G401 (cell line): Measurements from ENCODE around the gene MICOS13. TPM values are rescaled to one million over a fixed set of nuclear protein-coding genes. Genes with fewer than 3 reads are reported as not detected.

Experiments used
- DNase-seq: peaks from one replicate; pipeline ENCODE4 v3.0.0-alpha.2; 2015; ENCODE audit warnings: low spot score
- in situ Hi-C: cut with HindIII; loops from 2 replicates; pipeline ENCODE4 v1.10.0; 2016; ENCODE audit warnings: low sequenced_read_pairs, mixed read lengths
- total RNA-seq: library from RNA; depleted of rRNA; stranded (reverse); fragments of >200 nt; shearing (Covaris generic); gene quantifications from 2 replicates; pipeline ENCODE4 v1.2.3, GENCODE V29; 2014; rRNA removed

Gene MICOS13
- 36.5 and 74.5 TPM in 2 replicates for total RNA-seq

GRCh38 chr19:5680437-5681368 lies at the start of gene MICOS13, which contains the start of gene HSD11B1L:
TSS of gene MICOS13 (minus strand) at chr19:5680516. CDS start at chr19:5680486, 30 bp downstream.
TSS of gene HSD11B1L (plus strand) at chr19:5681027. CDS start at chr19:5684833, 3,806 bp downstream.
- in situ Hi-C loops = no loop called here
- DNase-seq = peak; percentile 99

GRCh38 chr19:5727453-5728050 lies 47.2 kb upstream of the MICOS13 start:
- in situ Hi-C loops = no loop called here
- DNase-seq = no peak

GRCh38 chr19:5719961-5720790 lies 39.9 kb upstream of the MICOS13 start, which contains the start of the genes CATSPERD and LONP1:
TSS of gene CATSPERD (plus strand) at chr19:5720637. CDS start at chr19:5720738, 101 bp downstream.
TSS of gene LONP1 (minus strand) at chr19:5720146. CDS start at chr19:5720132, 14 bp downstream.
- peak; percentile 99 for DNase-seq
- in situ Hi-C loops = no loop called here

GRCh38 chr19:5719274-5719960 lies 39.1 kb upstream of the MICOS13 start:
- DNase-seq = no peak
- in situ Hi-C loops = no loop called here

GRCh38 chr19:5718579-5719273 lies 38.4 kb upstream of the MICOS13 start:
- in situ Hi-C loops = no loop called here
- DNase-seq = no peak

- in situ Hi-C loops = no loop called here
- DNase-seq = no peak
Measured at GRCh38 chr19:5718037-5718578, 37.8 kb upstream of the MICOS13 start.

GRCh38 chr19:5717215-5717935 lies 37.1 kb upstream of the MICOS13 start:
- in situ Hi-C loops = no loop called here
- DNase-seq = no peak

GRCh38 chr19:5714816-5715215 lies 34.5 kb upstream of the MICOS13 start:
- in situ Hi-C loops = no loop called here
- no peak for DNase-seq

GRCh38 chr19:5713228-5713627 lies 32.9 kb upstream of the MICOS13 start:
- in situ Hi-C loops = no loop called here
- DNase-seq = no peak

- in situ Hi-C loops = no loop called here
- DNase-seq = no peak
Measured at GRCh38 chr19:5711713-5712161, 31.4 kb upstream of the MICOS13 start.

GRCh38 chr19:5711025-5711424 lies 30.7 kb upstream of the MICOS13 start:
- in situ Hi-C loops = no loop called here

GRCh38 chr19:5707576-5708575 lies 27.6 kb upstream of the MICOS13 start:
- in situ Hi-C loops = no loop called here
- no peak for DNase-seq

More at GRCh38 chr19:5711025-5711424, 30.7 kb upstream of the MICOS13 start:
- no peak for DNase-seq

- DNase-seq = no peak
- in situ Hi-C loops = no loop called here
Measured at GRCh38 chr19:5706876-5707573, 26.7 kb upstream of the MICOS13 start.

- in situ Hi-C loops = no loop called here
- no peak for DNase-seq
Measured at GRCh38 chr19:5705552-5705951, 25.2 kb upstream of the MICOS13 start.
